H9 (cell line): ENCODE data around the gene OR6K2. TPM values are rescaled to one million over a fixed set of nuclear protein-coding genes. Genes with fewer than 3 reads are reported as not detected.
A peak's percentile ranks its signal among the peaks of the same experiment; 100 is the strongest.

Experiments
- DNase-seq: peaks from one replicate; pipeline ENCODE4 v3.0.0-alpha.2; 2017
- H2AFZ ChIP-seq: one replicate; pipeline ENCODE4 v1.6.1; 2013; ENCODE audit warnings: mild to moderate bottlenecking, low read length, control low read depth, moderate library complexity
- H2AK5ac ChIP-seq: 2 replicates; pipeline ENCODE4 v1.6.1; 2013; ENCODE audit warnings: low read length, control low read depth, mixed read lengths; ENCODE audit not compliant: insufficient read length
- H2BK120ac ChIP-seq: one replicate; pipeline ENCODE4 v1.6.1; 2013; ENCODE audit warnings: low read depth, mild to moderate bottlenecking, low read length, control low read depth, inconsistent platforms; ENCODE audit not compliant: poor library complexity, severe bottlenecking
- H2BK12ac ChIP-seq: 2 replicates; pipeline ENCODE4 v1.6.1; 2013; ENCODE audit warnings: low read length, control low read depth, mixed read lengths, low read depth; ENCODE audit not compliant: insufficient read length
- H2BK15ac ChIP-seq: 2 replicates; pipeline ENCODE4 v1.6.1; 2013; ENCODE audit warnings: low read depth, low read length, control low read depth
- H2BK20ac ChIP-seq: one replicate; pipeline ENCODE4 v1.6.1; 2013; ENCODE audit warnings: low read depth, mild to moderate bottlenecking, low read length, control low read depth, inconsistent platforms; ENCODE audit not compliant: poor library complexity, severe bottlenecking
- H2BK5ac ChIP-seq: 2 replicates; pipeline ENCODE4 v1.6.1; 2013; ENCODE audit warnings: low read length, control low read depth, mixed read lengths; ENCODE audit not compliant: insufficient read length
- H3K14ac ChIP-seq: 2 replicates; pipeline ENCODE4 v1.6.1; 2013; ENCODE audit warnings: low read length, control low read depth; ENCODE audit not compliant: insufficient read depth
- H3K18ac ChIP-seq: 2 replicates; pipeline ENCODE4 v1.6.1; 2013; ENCODE audit warnings: low read depth, mild to moderate bottlenecking, mixed read lengths, low read length, control low read depth; ENCODE audit not compliant: insufficient read length
- H3K23ac ChIP-seq: 2 replicates; pipeline ENCODE4 v1.6.1; 2013; ENCODE audit warnings: low read length, control low read depth, mixed read lengths, low read depth; ENCODE audit not compliant: insufficient read length
- H3K23me2 ChIP-seq: 2 replicates; pipeline ENCODE4 v1.6.1; 2013; ENCODE audit warnings: low read depth, mild to moderate bottlenecking, mixed read lengths, low read length, control low read depth; ENCODE audit not compliant: insufficient read length, poor library complexity, severe bottlenecking
- H3K27ac ChIP-seq: 2 replicates; pipeline ENCODE4 v1.5.1; 2013; ENCODE audit warnings: low read length, control low read depth, mixed read lengths, low read depth; ENCODE audit not compliant: insufficient read length
- H3K27me3 ChIP-seq: 2 replicates; pipeline ENCODE4 v1.6.1; 2013; ENCODE audit warnings: low read length, control low read depth, inconsistent platforms; ENCODE audit not compliant: insufficient read depth
- H3K4ac ChIP-seq: 2 replicates; pipeline ENCODE4 v1.6.1; 2013; ENCODE audit warnings: low read depth, mild to moderate bottlenecking, control low read depth, inconsistent platforms, low read length, moderate library complexity
- H3K4me1 ChIP-seq: 2 replicates; pipeline ENCODE4 v1.6.1; 2013; ENCODE audit warnings: low read length, control low read depth, inconsistent platforms; ENCODE audit not compliant: insufficient read depth
- H3K4me2 ChIP-seq: 2 replicates; pipeline ENCODE4 v1.6.1; 2013; ENCODE audit warnings: low read length, control low read depth, mixed read lengths; ENCODE audit not compliant: insufficient read length, insufficient read depth
- H3K56ac ChIP-seq: 2 replicates; pipeline ENCODE4 v1.6.1; 2013; ENCODE audit warnings: low read depth, mild to moderate bottlenecking, mixed read lengths, low read length, control low read depth; ENCODE audit not compliant: insufficient read length
- H3K79me1 ChIP-seq: 2 replicates; pipeline ENCODE4 v1.6.1; 2013; ENCODE audit warnings: low read depth, mild to moderate bottlenecking, moderate library complexity, low read length, control low read depth, inconsistent platforms; ENCODE audit not compliant: insufficient read depth, poor library complexity, severe bottlenecking
- H3K79me2 ChIP-seq: 2 replicates; pipeline ENCODE4 v1.6.1; 2013; ENCODE audit warnings: low read length, control low read depth, inconsistent platforms; ENCODE audit not compliant: insufficient read depth
- H3K9ac ChIP-seq: 2 replicates; pipeline ENCODE4 v1.6.1; 2013; ENCODE audit warnings: low read length, control low read depth, mixed read lengths; ENCODE audit not compliant: insufficient read length; ENCODE audit errors: extremely low read depth
- H3K9me3 ChIP-seq: one replicate; pipeline ENCODE4 v1.6.1; 2013; ENCODE audit warnings: low read depth, low read length, inconsistent platforms; ENCODE audit not compliant: control insufficient read depth
- H3T11ph ChIP-seq: one replicate; pipeline ENCODE4 v1.6.1; 2013; ENCODE audit warnings: mild to moderate bottlenecking, low read length, control low read depth, inconsistent platforms
- H4K20me1 ChIP-seq: one replicate; pipeline ENCODE4 v1.6.1; 2013; ENCODE audit not compliant: control insufficient read depth, insufficient read length, insufficient read depth
- H4K5ac ChIP-seq: 2 replicates; pipeline ENCODE4 v1.6.1; 2013; ENCODE audit warnings: low read depth, mild to moderate bottlenecking, mixed read lengths, low read length, control low read depth; ENCODE audit not compliant: insufficient read length
- H4K8ac ChIP-seq: replicated peaks from 2 replicates; pipeline ENCODE4 v1.6.1; 2013; ENCODE audit warnings: low read length, control low read depth, mixed read lengths, low read depth; ENCODE audit not compliant: insufficient read length
- H4K91ac ChIP-seq: 2 replicates; pipeline ENCODE4 v1.6.1; 2013; ENCODE audit warnings: low read depth, mild to moderate bottlenecking, moderate library complexity, mixed read lengths, low read length, control low read depth; ENCODE audit not compliant: insufficient read length
- H3K27ac Mint-ChIP-seq, 3 experiments: 2 replicates in 2 of 3; 3 replicates in 1 of 3; pipeline ENCODE4 v1.8.0; 2020 to 2021; ENCODE audit warnings: mixed read lengths in 3 of 3, mild to moderate bottlenecking in 1 of 3, moderate library complexity in 1 of 3
- H3K27me3 Mint-ChIP-seq: 2 replicates; pipeline ENCODE4 v1.8.0; 2021; ENCODE audit warnings: low read depth, mild to moderate bottlenecking, moderate library complexity, mixed read lengths
- H3K36me3 Mint-ChIP-seq, 3 experiments: 2 replicates in 2 of 3; 3 replicates in 1 of 3; pipeline ENCODE4 v1.8.0; 2020 to 2021; ENCODE audit warnings: low read depth in 3 of 3, mixed read lengths in 3 of 3; ENCODE audit not compliant: insufficient read depth in 1 of 3
- H3K4me1 Mint-ChIP-seq, 2 experiments: 2 replicates each; pipeline ENCODE4 v1.8.0; 2020; ENCODE audit warnings: mixed read lengths in 2 of 2
- H3K4me3 Mint-ChIP-seq, 2 experiments: 2 replicates in 1 of 2; 3 replicates in 1 of 2; pipeline ENCODE4 v1.8.0; 2020 to 2021; ENCODE audit warnings: mild to moderate bottlenecking in 2 of 2, mixed read lengths in 2 of 2, moderate library complexity in 1 of 2
- H3K9me3 Mint-ChIP-seq, 2 experiments: 2 replicates in 1 of 2; 3 replicates in 1 of 2; pipeline ENCODE4 v1.8.0; 2020; ENCODE audit warnings: mild to moderate bottlenecking in 2 of 2, mixed read lengths in 2 of 2, moderate library complexity in 1 of 2
- WGBS: extraction: QIAGEN DNeasy Blood & Tissue Kit; methylation state at CpG from one replicate; pipeline ENCODE4 v1.1.7; 2013; ENCODE audit warnings: missing lambda C conversion rate, low lambda C conversion rate, mixed read lengths; ENCODE audit not compliant: insufficient read length; ENCODE audit errors: extremely low coverage; 5-methylcytosine and 5-hydroxymethylcytosine counted together
- total RNA-seq: library from RNA; stranded (reverse); gene quantifications from 2 replicates; pipeline ENCODE4 v1.2.1, GENCODE V29; 2021
- TF ChIP-seq, protein P1 (sequence below): fragments of 200-600 bp; sonication (generic); conservative IDR thresholded peaks from 3 replicates; pipeline ENCODE4 v1.8.0; 2021; ENCODE audit warnings: antibody characterized with exemption, mild to moderate bottlenecking

The OR6K2 gene
- total RNA-seq, 1 experiment from 2014 or later = not detected

DNA sequence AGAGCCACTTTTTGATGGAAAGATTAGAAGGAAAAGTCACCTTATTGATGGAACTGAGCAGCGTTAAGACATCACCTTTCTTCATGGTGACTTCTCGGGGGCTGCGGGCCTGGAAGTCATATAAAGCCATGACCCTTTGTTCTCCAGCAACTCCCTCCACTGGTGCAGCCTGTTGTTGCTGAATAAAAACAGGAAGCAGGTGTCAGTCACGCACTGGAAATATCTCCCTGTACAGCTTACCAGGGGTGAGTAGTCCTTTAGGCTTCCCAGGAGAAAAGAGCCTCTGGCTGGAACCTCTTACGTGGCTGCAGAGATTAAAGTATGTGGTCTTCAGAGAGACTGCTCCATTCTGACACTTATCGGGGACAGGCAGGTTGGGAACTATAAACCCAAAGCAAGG is 45.9 kb downstream of the OR6K2 start:
- H3K4me1 Mint-ChIP-seq = no peaks in the 10 kb centered on the region
- no peak overlapping the region for H2AK5ac ChIP-seq
- H3T11ph ChIP-seq = no peak overlapping the region
- H2BK5ac ChIP-seq = no peak overlapping the region
- no peaks in the 10 kb centered on the region for H3K9me3 Mint-ChIP-seq
- H3K9ac ChIP-seq = no peak overlapping the region
- H4K5ac ChIP-seq = no peak overlapping the region
- no peak overlapping the region for H3K23ac ChIP-seq
- H3K56ac ChIP-seq = no peak overlapping the region
- H3K27ac Mint-ChIP-seq = peak overlapping the region in 1 of 3 experiments; percentile 90; a peak in 1 of 7 replicates
- no peaks in the 10 kb centered on the region for H3K27me3 Mint-ChIP-seq
- H3K27ac ChIP-seq = no peak overlapping the region
- no peak overlapping the region for H2BK120ac ChIP-seq
- H4K91ac ChIP-seq = no peak overlapping the region
- no peaks in the 10 kb centered on the region for H3K9me3 ChIP-seq
- H3K36me3 Mint-ChIP-seq = no peaks in the 10 kb centered on the region
- TF ChIP-seq, protein P1, sequence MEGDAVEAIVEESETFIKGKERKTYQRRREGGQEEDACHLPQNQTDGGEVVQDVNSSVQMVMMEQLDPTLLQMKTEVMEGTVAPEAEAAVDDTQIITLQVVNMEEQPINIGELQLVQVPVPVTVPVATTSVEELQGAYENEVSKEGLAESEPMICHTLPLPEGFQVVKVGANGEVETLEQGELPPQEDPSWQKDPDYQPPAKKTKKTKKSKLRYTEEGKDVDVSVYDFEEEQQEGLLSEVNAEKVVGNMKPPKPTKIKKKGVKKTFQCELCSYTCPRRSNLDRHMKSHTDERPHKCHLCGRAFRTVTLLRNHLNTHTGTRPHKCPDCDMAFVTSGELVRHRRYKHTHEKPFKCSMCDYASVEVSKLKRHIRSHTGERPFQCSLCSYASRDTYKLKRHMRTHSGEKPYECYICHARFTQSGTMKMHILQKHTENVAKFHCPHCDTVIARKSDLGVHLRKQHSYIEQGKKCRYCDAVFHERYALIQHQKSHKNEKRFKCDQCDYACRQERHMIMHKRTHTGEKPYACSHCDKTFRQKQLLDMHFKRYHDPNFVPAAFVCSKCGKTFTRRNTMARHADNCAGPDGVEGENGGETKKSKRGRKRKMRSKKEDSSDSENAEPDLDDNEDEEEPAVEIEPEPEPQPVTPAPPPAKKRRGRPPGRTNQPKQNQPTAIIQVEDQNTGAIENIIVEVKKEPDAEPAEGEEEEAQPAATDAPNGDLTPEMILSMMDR = no peak
- no peaks in the 10 kb centered on the region for H3K79me2 ChIP-seq
- no peak overlapping the region for H3K4me3 Mint-ChIP-seq
- H4K20me1 ChIP-seq = no peaks in the 10 kb centered on the region
- H3K23me2 ChIP-seq = no peaks in the 10 kb centered on the region
- DNase-seq = no peak
- H4K8ac ChIP-seq = no peak overlapping the region
- H2BK15ac ChIP-seq = no peak overlapping the region
- H2BK12ac ChIP-seq = no peak overlapping the region
- no peaks in the 10 kb centered on the region; the same call in 1 of the 2 replicates for H3K27me3 ChIP-seq
- H2AFZ ChIP-seq = no peak overlapping the region
- WGBS = no CpG with 5 or more reads among the region's 6 CpGs
- no peak overlapping the region for H2BK20ac ChIP-seq
- no peaks in the 10 kb centered on the region for H3K79me1 ChIP-seq
- H3K14ac ChIP-seq = no peak overlapping the region
- no peak overlapping the region for H3K4me2 ChIP-seq
- no peak overlapping the region for H3K4ac ChIP-seq
- no peak overlapping the region for H3K18ac ChIP-seq
- H3K4me1 ChIP-seq = no peaks in the 10 kb centered on the region; the same call in 1 of the 2 replicates
